Measurements from ENCODE around the gene IPO7. TPM values are rescaled to one million over a fixed set of nuclear protein-coding genes. Genes with fewer than 3 reads are reported as not detected.

Gene IPO7
- total and polyA plus RNA-seq, 2 of the 13 experiments (the other 11 are each of a cell fraction or from before 2014, with no cell fraction given): 59.4 to 98.4 TPM

DNA sequence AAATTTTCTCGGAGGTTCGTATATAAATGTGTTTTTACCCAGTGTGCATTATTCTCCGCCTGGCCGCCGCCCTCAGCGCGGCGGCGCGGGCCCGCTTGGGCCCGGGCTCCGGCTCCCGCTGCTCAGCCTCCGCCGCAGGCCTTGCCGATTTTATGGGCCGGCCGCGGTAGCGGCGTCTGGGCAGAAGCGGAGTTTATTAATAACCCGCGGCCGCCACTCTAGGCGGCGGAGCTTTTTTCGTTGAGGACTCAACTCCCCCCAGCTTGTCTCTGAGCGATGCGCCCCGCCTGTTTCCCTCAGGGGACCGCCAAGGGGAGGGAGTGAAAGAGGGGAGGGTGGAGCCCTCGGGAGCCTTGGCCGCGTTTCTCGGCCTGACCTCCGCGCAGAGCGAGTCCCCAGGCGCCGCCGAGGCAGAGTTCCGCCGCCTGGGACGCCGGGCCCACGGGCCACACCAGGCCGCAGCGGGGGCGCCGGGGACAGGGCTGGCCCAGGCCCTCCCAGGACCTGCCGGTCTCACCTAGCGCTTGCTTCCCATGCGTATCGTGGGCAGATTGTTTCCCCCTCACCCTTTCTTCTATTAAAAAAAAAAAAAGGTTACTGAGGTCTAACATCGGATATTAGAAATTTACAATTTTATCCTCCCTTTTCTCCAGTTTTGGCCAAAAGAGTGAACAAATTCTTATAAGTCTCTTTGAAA is 76.8 kb downstream of the IPO7 start (continued):
- TF ChIP-seq ZNF432 (CRISPR knock-in tag; IDR thresholded peaks at IDR 0.05; ENCODE audit: borderline replicate concordance) (no peak), ZNF850 (CRISPR knock-in tag; conservative IDR thresholded peaks at IDR 0.05) (no peak), SP5 (CRISPR knock-in tag; IDR thresholded peaks at IDR 0.05; ENCODE audit: borderline replicate concordance, low read depth) (peak; percentile 38), MAZ (IDR thresholded peaks at IDR 0.05; ENCODE audit: borderline replicate concordance, low read depth, low read length) (peak; percentile 40; the same call in 1 of the 2 replicates), MAZ (CRISPR knock-in tag; IDR thresholded peaks at IDR 0.05; ENCODE audit: low read depth) (peak; percentile 47; the same call in 1 of the 2 replicates), ZNF652 (CRISPR knock-in tag; IDR thresholded peaks at IDR 0.05; ENCODE audit: borderline replicate concordance, low read depth) (no peak), CBFB (CRISPR knock-in tag; IDR thresholded peaks at IDR 0.05) (0 out of 2 replicates have a peak, but pooled peaks have one; percentile 21), SRSF1 (optimal IDR thresholded peaks at IDR 0.05; ENCODE audit: low read depth, low read length) (peak; percentile 19), MED13 (CRISPR knock-in tag; IDR thresholded peaks at IDR 0.05) (0 out of 2 replicates have a peak, but pooled peaks have one; percentile 5), ZNF235 (CRISPR knock-in tag; IDR thresholded peaks at IDR 0.05; ENCODE audit: borderline replicate concordance) (0 out of 2 replicates have a peak, but pooled peaks have one; percentile 48), POLR2AphosphoS2 (IDR thresholded peaks at IDR 0.05; ENCODE audit: low read depth, low read length) (peak; percentile 83; the same call in 1 of the 2 replicates), ZNF644 (CRISPR knock-in tag; IDR thresholded peaks at IDR 0.05; ENCODE audit: low read depth) (no peak), ONECUT2 (CRISPR knock-in tag; IDR thresholded peaks at IDR 0.05) (no peak), ZNF749 (CRISPR knock-in tag; IDR thresholded peaks at IDR 0.05; ENCODE audit: borderline replicate concordance) (peak; percentile 67; the same call in 1 of the 2 replicates)
- TF ChIP-seq, protein P1, sequence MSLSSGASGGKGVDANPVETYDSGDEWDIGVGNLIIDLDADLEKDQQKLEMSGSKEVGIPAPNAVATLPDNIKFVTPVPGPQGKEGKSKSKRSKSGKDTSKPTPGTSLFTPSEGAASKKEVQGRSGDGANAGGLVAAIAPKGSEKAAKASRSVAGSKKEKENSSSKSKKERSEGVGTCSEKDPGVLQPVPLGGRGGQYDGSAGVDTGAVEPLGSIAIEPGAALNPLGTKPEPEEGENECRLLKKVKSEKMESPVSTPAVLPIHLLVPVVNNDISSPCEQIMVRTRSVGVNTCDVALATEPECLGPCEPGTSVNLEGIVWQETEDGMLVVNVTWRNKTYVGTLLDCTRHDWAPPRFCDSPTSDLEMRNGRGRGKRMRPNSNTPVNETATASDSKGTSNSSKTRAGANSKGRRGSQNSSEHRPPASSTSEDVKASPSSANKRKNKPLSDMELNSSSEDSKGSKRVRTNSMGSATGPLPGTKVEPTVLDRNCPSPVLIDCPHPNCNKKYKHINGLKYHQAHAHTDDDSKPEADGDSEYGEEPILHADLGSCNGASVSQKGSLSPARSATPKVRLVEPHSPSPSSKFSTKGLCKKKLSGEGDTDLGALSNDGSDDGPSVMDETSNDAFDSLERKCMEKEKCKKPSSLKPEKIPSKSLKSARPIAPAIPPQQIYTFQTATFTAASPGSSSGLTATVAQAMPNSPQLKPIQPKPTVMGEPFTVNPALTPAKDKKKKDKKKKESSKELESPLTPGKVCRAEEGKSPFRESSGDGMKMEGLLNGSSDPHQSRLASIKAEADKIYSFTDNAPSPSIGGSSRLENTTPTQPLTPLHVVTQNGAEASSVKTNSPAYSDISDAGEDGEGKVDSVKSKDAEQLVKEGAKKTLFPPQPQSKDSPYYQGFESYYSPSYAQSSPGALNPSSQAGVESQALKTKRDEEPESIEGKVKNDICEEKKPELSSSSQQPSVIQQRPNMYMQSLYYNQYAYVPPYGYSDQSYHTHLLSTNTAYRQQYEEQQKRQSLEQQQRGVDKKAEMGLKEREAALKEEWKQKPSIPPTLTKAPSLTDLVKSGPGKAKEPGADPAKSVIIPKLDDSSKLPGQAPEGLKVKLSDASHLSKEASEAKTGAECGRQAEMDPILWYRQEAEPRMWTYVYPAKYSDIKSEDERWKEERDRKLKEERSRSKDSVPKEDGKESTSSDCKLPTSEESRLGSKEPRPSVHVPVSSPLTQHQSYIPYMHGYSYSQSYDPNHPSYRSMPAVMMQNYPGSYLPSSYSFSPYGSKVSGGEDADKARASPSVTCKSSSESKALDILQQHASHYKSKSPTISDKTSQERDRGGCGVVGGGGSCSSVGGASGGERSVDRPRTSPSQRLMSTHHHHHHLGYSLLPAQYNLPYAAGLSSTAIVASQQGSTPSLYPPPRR (CRISPR knock-in tag; IDR thresholded peaks at IDR 0.05; ENCODE audit: borderline replicate concordance): peak; percentile 21; the same call in 1 of the 2 replicates
- TF ChIP-seq, protein P2, sequence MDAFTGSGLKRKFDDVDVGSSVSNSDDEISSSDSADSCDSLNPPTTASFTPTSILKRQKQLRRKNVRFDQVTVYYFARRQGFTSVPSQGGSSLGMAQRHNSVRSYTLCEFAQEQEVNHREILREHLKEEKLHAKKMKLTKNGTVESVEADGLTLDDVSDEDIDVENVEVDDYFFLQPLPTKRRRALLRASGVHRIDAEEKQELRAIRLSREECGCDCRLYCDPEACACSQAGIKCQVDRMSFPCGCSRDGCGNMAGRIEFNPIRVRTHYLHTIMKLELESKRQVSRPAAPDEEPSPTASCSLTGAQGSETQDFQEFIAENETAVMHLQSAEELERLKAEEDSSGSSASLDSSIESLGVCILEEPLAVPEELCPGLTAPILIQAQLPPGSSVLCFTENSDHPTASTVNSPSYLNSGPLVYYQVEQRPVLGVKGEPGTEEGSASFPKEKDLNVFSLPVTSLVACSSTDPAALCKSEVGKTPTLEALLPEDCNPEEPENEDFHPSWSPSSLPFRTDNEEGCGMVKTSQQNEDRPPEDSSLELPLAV (CRISPR knock-in tag; conservative IDR thresholded peaks at IDR 0.05; ENCODE audit: low read depth): no peak
- TF ChIP-seq, protein P3, sequence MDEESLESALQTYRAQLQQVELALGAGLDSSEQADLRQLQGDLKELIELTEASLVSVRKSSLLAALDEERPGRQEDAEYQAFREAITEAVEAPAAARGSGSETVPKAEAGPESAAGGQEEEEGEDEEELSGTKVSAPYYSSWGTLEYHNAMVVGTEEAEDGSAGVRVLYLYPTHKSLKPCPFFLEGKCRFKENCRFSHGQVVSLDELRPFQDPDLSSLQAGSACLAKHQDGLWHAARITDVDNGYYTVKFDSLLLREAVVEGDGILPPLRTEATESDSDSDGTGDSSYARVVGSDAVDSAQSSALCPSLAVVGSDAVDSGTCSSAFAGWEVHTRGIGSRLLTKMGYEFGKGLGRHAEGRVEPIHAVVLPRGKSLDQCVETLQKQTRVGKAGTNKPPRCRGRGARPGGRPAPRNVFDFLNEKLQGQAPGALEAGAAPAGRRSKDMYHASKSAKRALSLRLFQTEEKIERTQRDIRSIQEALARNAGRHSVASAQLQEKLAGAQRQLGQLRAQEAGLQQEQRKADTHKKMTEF (CRISPR knock-in tag; IDR thresholded peaks at IDR 0.05): peak; percentile 54
- TF ChIP-seq, protein P4, sequence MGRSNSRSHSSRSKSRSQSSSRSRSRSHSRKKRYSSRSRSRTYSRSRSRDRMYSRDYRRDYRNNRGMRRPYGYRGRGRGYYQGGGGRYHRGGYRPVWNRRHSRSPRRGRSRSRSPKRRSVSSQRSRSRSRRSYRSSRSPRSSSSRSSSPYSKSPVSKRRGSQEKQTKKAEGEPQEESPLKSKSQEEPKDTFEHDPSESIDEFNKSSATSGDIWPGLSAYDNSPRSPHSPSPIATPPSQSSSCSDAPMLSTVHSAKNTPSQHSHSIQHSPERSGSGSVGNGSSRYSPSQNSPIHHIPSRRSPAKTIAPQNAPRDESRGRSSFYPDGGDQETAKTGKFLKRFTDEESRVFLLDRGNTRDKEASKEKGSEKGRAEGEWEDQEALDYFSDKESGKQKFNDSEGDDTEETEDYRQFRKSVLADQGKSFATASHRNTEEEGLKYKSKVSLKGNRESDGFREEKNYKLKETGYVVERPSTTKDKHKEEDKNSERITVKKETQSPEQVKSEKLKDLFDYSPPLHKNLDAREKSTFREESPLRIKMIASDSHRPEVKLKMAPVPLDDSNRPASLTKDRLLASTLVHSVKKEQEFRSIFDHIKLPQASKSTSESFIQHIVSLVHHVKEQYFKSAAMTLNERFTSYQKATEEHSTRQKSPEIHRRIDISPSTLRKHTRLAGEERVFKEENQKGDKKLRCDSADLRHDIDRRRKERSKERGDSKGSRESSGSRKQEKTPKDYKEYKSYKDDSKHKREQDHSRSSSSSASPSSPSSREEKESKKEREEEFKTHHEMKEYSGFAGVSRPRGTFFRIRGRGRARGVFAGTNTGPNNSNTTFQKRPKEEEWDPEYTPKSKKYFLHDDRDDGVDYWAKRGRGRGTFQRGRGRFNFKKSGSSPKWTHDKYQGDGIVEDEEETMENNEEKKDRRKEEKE (IDR thresholded peaks at IDR 0.05): no peak

All from HepG2 (cell line).